Keratinocyte (primary cell): ENCODE data around the gene MYOC. TPM values are rescaled to one million over a fixed set of nuclear protein-coding genes. Genes with fewer than 3 reads are reported as not detected.

Experiments used
- DNase-seq: peaks from one replicate; pipeline ENCODE4 v3.0.0-alpha.2; 2011; ENCODE audit warnings: low read depth, missing footprints, low spot score
- FAIRE-seq: peaks from 2 replicates; lab custom pipeline; 2011; peaks lifted over from hg19 to GRCh38; lab: Jason Lieb, UNC
- H2AFZ ChIP-seq: 2 replicates; pipeline ENCODE4 v1.6.0; 2012; ENCODE audit warnings: low read length, control low read depth, inconsistent platforms; ENCODE audit not compliant: control insufficient read depth
- H3K27ac ChIP-seq: 2 replicates; pipeline ENCODE4 v1.5.1; 2011; ENCODE audit warnings: low read length; ENCODE audit not compliant: control insufficient read depth, insufficient read depth
- H3K27me3 ChIP-seq: 3 replicates; pipeline ENCODE4 v1.6.0; 2011; ENCODE audit warnings: low read length; ENCODE audit not compliant: control insufficient read depth, insufficient read depth; ENCODE audit errors: extremely low read depth
- H3K36me3 ChIP-seq, 2 experiments: 2 replicates in 1 of 2; 3 replicates in 1 of 2; pipeline ENCODE4 v1.5.1; 2011; ENCODE audit warnings: low read length in 2 of 2, mild to moderate bottlenecking in 1 of 2; ENCODE audit not compliant: control insufficient read depth in 2 of 2, insufficient read depth in 2 of 2; ENCODE audit errors: extremely low read depth in 1 of 2
- H3K4me1 ChIP-seq: 3 replicates; pipeline ENCODE4 v1.5.1; 2011; ENCODE audit warnings: low read length; ENCODE audit not compliant: control insufficient read depth, insufficient read depth; ENCODE audit errors: extremely low read depth
- H3K4me2 ChIP-seq: 3 replicates; pipeline ENCODE4 v1.6.0; 2011; ENCODE audit warnings: low read depth, low read length; ENCODE audit not compliant: control insufficient read depth, insufficient read depth; ENCODE audit errors: extremely low read depth
- H3K4me3 ChIP-seq, 3 experiments: fragments of 200-600 bp in 1 of 3; sonication (generic) in 1 of 3; 2 replicates in 2 of 3; 3 replicates in 1 of 3; pipeline ENCODE4 v1.5.1; 2011 to 2016; ENCODE audit warnings: low read length in 3 of 3, mild to moderate bottlenecking in 3 of 3, control low read depth in 2 of 3, inconsistent platforms in 1 of 3, low read depth in 1 of 3, mixed read lengths in 1 of 3, mixed run types in 1 of 3, moderate library complexity in 1 of 3; ENCODE audit not compliant: control insufficient read depth in 2 of 3, insufficient read depth in 2 of 3; ENCODE audit errors: extremely low read depth in 1 of 3
- H3K79me2 ChIP-seq: 2 replicates; pipeline ENCODE4 v1.6.0; 2012; ENCODE audit warnings: low read length; ENCODE audit not compliant: control insufficient read depth, insufficient read depth
- H3K9ac ChIP-seq: 3 replicates; pipeline ENCODE4 v1.6.0; 2011; ENCODE audit warnings: low read length; ENCODE audit not compliant: control insufficient read depth, insufficient read depth; ENCODE audit errors: extremely low read depth
- H3K9me1 ChIP-seq: 3 replicates; pipeline ENCODE4 v1.6.0; 2011; ENCODE audit warnings: low read length; ENCODE audit not compliant: control insufficient read depth, insufficient read depth; ENCODE audit errors: extremely low read depth
- H3K9me3 ChIP-seq: 2 replicates; pipeline ENCODE4 v1.5.1; 2012; ENCODE audit warnings: low read depth, low read length; ENCODE audit not compliant: control insufficient read depth
- H4K20me1 ChIP-seq: 3 replicates; pipeline ENCODE4 v1.6.0; 2011; ENCODE audit warnings: low read length; ENCODE audit not compliant: control insufficient read depth, insufficient read depth; ENCODE audit errors: extremely low read depth
- CTCF ChIP-seq, 3 experiments: IDR thresholded peaks in 1 of 3; conservative IDR thresholded peaks in 1 of 3; optimal IDR thresholded peaks in 1 of 3; 2 replicates in 2 of 3; 3 replicates in 1 of 3; pipeline versions ENCODE3 to v1.5.1; 2011; ENCODE audit warnings: low read length in 3 of 3, mild to moderate bottlenecking in 3 of 3, moderate library complexity in 2 of 3, control low read depth in 1 of 3, inconsistent platforms in 1 of 3; ENCODE audit not compliant: insufficient read depth in 2 of 3; ENCODE audit errors: extremely low read depth in 1 of 3
- EZH2 ChIP-seq: IDR thresholded peaks from one replicate; pipeline ENCODE4 v1.6.1; 2012; ENCODE audit warnings: inconsistent platforms, mild to moderate bottlenecking, low read length, moderate library complexity
- dilution Hi-C: fragments of 300-500 bp; cut with MboI; formaldehyde crosslinking; loops from one replicate; pipeline ENCODE4 v1.7.0; 2020; ENCODE audit warnings: low sequenced_read_pairs; ENCODE audit not compliant: extremely low pct_ligation_motif_present
- polyA plus RNA-seq, 5 experiments: library from polyadenylated mRNA; depleted of rRNA in 3 of 5; stranded (reverse) in 3 of 5; stranded (forward) in 1 of 5; unstranded in 1 of 5; fragments of >200 nt; gene quantifications; 1 replicate in 1 of 5; 2 replicates in 3 of 5; 3 replicates in 1 of 5; pipeline versions ENCODE4 v1.2.1 to v1.2.3, GENCODE V29; 2011 to 2012; ENCODE audit warnings: missing spikeins in 2 of 5, low read depth in 1 of 5, low replicate concordance in 1 of 5

MYOC gene
- polyA plus RNA-seq, 1 donor (not counting 4 experiments of a cell fraction or from before 2014, with no cell fraction given), result not detected

- H3K27me3 ChIP-seq, result no peaks in the 10 kb centered on the region
- TF ChIP-seq EZH2 (no peak), CTCF (optimal IDR thresholded peaks at IDR 0.05 in 1 of 3, IDR thresholded peaks at IDR 0.05 in 1 of 3, conservative IDR thresholded peaks at IDR 0.05 in 1 of 3; ENCODE audit: extremely low read depth in 1 of 3, insufficient read depth in 2 of 3, low read length in 3 of 3) (no peak)
- H3K27ac ChIP-seq, result no peak overlapping the region
- H3K9ac ChIP-seq, result no peak overlapping the region
- H3K36me3 ChIP-seq, result no peaks in the 10 kb centered on the region
- H4K20me1 ChIP-seq, result no peaks in the 10 kb centered on the region
- H3K9me1 ChIP-seq, result no peaks in the 10 kb centered on the region
- DNase-seq (no peak), FAIRE-seq (no peak)
- dilution Hi-C loops, result no loop called here
- H3K4me3 ChIP-seq, result no peak overlapping the region
- no peaks in the 10 kb centered on the region for H3K9me3 ChIP-seq
- no peaks in the 10 kb centered on the region for H3K4me1 ChIP-seq
- no peak overlapping the region for H2AFZ ChIP-seq
- H3K4me2 ChIP-seq, result no peak overlapping the region
- no peaks in the 10 kb centered on the region for H3K79me2 ChIP-seq
Observed at GRCh38 chr1:171623651-171624331, 28.7 kb downstream of the MYOC start.

DNA sequence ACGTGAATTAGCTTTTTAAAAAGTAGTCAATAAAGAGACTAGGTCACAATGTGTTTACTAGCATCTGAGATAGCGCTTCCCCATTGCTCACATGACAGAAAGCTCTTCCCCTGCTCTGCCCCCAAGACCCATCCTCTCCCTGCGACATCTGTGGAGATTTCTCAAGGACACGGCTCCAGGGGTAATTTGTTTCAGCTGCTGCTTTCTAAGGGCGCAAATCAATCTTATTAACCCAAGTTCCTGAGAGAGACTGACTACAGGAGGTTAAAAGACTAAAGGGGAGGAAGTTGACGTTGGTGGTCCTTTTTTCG is 30.4 kb downstream of the MYOC start, which contains the start of gene MYOCOS:
Gene MYOCOS, plus strand, starts transcription at position 92 of the 311 bp plus-strand sequence. CDS start 1,641 bp downstream, outside the sequence.
- dilution Hi-C loops, result no loop called here
- DNase-seq, result no peak

More for the DNA sequence above, 30.4 kb downstream of the MYOC start, which contains the start of gene MYOCOS:
- no peak within 1 kb of the TSS for H3K27ac ChIP-seq
- no peak within 1 kb of the TSS for H3K4me2 ChIP-seq
- no peak for FAIRE-seq
- no peak within 1 kb of the TSS for H3K4me3 ChIP-seq
- no peak within 1 kb of the TSS for H3K9ac ChIP-seq
- H4K20me1 ChIP-seq, result no peaks in the 10 kb centered on the region
- no peaks in the 10 kb centered on the region for H3K9me3 ChIP-seq
- no peak for TF ChIP-seq CTCF (optimal IDR thresholded peaks at IDR 0.05 in 1 of 3, IDR thresholded peaks at IDR 0.05 in 1 of 3, conservative IDR thresholded peaks at IDR 0.05 in 1 of 3; ENCODE audit: extremely low read depth in 1 of 3, insufficient read depth in 2 of 3, low read length in 3 of 3)
- TF ChIP-seq EZH2, result no peak
- no peaks in the 10 kb centered on the region for H3K9me1 ChIP-seq
- no peak within 1 kb of the TSS for H2AFZ ChIP-seq
- H3K4me1 ChIP-seq, result no peaks in the 10 kb centered on the region
- H3K79me2 ChIP-seq, result no peaks in the 10 kb centered on the region
- peaks cover under 1% of the 10 kb centered on the region for H3K27me3 ChIP-seq
- H3K36me3 ChIP-seq, result no peaks in the 10 kb centered on the region
